Measurements from ENCODE around the gene RAD51B.

GRCh38 chr14:68309616-68310015 lies 490.0 kb downstream of the RAD51B start:
- no peak for TF ChIP-seq POLR2AphosphoS5 (IDR thresholded peaks at IDR 0.05)
- TF ChIP-seq POLR2A (IDR thresholded peaks at IDR 0.05), result no peak
